H1 (cell line): ENCODE results near the gene PIP5K1C. TPM values are rescaled to one million over a fixed set of nuclear protein-coding genes. Genes with fewer than 3 reads are reported as not detected.

Experiments
- CTCF ChIA-PET: fragments of 300-600 bp; sonication (Branson Sonifier 250); formaldehyde crosslinking; loops from one replicate; lab custom pipeline; 2021; ENCODE audit not compliant: partially characterized antibody; lab: Charles Lee
- POLR2A ChIA-PET: fragments of 300-600 bp; sonication (Branson Sonifier 250); formaldehyde crosslinking; loops from one replicate; lab custom pipeline; 2021; ENCODE audit warnings: inconsistent platforms; ENCODE audit not compliant: partially characterized antibody; lab: Charles Lee
- DNase-seq, 2 experiments: peaks; one replicate each; pipeline versions ENCODE4 v3.0.0 to v3.0.0-alpha.2; 2010 to 2022; ENCODE audit warnings: low spot score in 2 of 2, low read depth in 1 of 2, mixed read lengths in 1 of 2
- FAIRE-seq: peaks from 2 replicates; lab custom pipeline; 2011; peaks lifted over from hg19 to GRCh38; lab: Jason Lieb, UNC
- H2AFZ ChIP-seq: 2 replicates; pipeline ENCODE4 v1.8.1; 2012; ENCODE audit warnings: low read length, inconsistent platforms
- H2AK5ac ChIP-seq: 2 replicates; pipeline ENCODE4 v1.6.1; 2013; ENCODE audit warnings: low read depth, low read length
- H2BK120ac ChIP-seq: replicated peaks from 2 replicates; pipeline ENCODE3; 2013; ENCODE audit warnings: low read depth, low read length, inconsistent platforms
- H2BK12ac ChIP-seq: 2 replicates; pipeline ENCODE4 v1.6.1; 2013; ENCODE audit warnings: low read depth, low read length
- H2BK15ac ChIP-seq: 2 replicates; pipeline ENCODE4 v1.6.1; 2013; ENCODE audit warnings: low read length
- H2BK20ac ChIP-seq: 2 replicates; pipeline ENCODE4 v1.6.1; 2013; ENCODE audit warnings: low read length
- H2BK5ac ChIP-seq: 2 replicates; pipeline ENCODE4 v1.6.1; 2013; ENCODE audit warnings: low read depth, low read length
- H3K14ac ChIP-seq: 2 replicates; pipeline ENCODE4 v1.6.1; 2013; ENCODE audit warnings: inconsistent platforms; ENCODE audit not compliant: insufficient read length
- H3K18ac ChIP-seq: 2 replicates; pipeline ENCODE4 v1.6.1; 2013; ENCODE audit warnings: low read length; ENCODE audit errors: extremely low read depth
- H3K23ac ChIP-seq: 2 replicates; pipeline ENCODE4 v1.6.1; 2013; ENCODE audit warnings: inconsistent platforms; ENCODE audit not compliant: insufficient read length
- H3K23me2 ChIP-seq: 2 replicates; pipeline ENCODE4 v1.6.1; 2013; ENCODE audit warnings: low read depth, low read length
- H3K27ac ChIP-seq: 2 replicates; pipeline ENCODE4 v1.6.1; 2011; ENCODE audit warnings: low read depth, low read length, inconsistent platforms
- H3K27me3 ChIP-seq, 4 experiments: replicated peaks in 1 of 4; 1 replicate in 1 of 4; 2 replicates in 3 of 4; pipeline versions ENCODE4 v1.6.1 to v1.8.1; 2011 to 2013; ENCODE audit warnings: low read length in 3 of 4, mild to moderate bottlenecking in 3 of 4, inconsistent platforms in 2 of 4, mixed read lengths in 2 of 4, moderate library complexity in 1 of 4; ENCODE audit not compliant: control insufficient read depth in 3 of 4, insufficient read depth in 3 of 4; ENCODE audit errors: extremely low read depth in 1 of 4
- H3K36me3 ChIP-seq, 4 experiments: 2 replicates each; pipeline versions ENCODE4 v1.6.1 to v1.8.1; 2011 to 2013; ENCODE audit warnings: mild to moderate bottlenecking in 4 of 4, low read length in 3 of 4, moderate library complexity in 2 of 4, control low read depth in 1 of 4, inconsistent platforms in 1 of 4; ENCODE audit not compliant: insufficient read depth in 4 of 4, control insufficient read depth in 2 of 4
- H3K4ac ChIP-seq: replicated peaks from 2 replicates; pipeline ENCODE3; 2013; ENCODE audit warnings: low read length, low read depth, mixed read lengths, inconsistent platforms; ENCODE audit not compliant: insufficient read length
- H3K4me1 ChIP-seq, 4 experiments: replicated peaks in 1 of 4; 1 replicate in 1 of 4; 2 replicates in 3 of 4; pipeline versions ENCODE4 v1.6.1 to v1.8.1; 2011 to 2013; ENCODE audit warnings: low read length in 3 of 4, inconsistent platforms in 2 of 4, mixed read lengths in 1 of 4; ENCODE audit not compliant: insufficient read depth in 4 of 4, control insufficient read depth in 3 of 4
- H3K4me2 ChIP-seq, 2 experiments: 2 replicates each; pipeline versions ENCODE4 v1.6.1 to v1.8.1; 2011 to 2013; ENCODE audit warnings: low read depth in 2 of 2, low read length in 2 of 2, control low read depth in 1 of 2, inconsistent platforms in 1 of 2, mild to moderate bottlenecking in 1 of 2; ENCODE audit not compliant: insufficient read depth in 1 of 2
- H3K4me3 ChIP-seq, 4 experiments: fragments of 200-600, 300-600 bp in 1 of 4; sonication (generic), shearing (Covaris generic), sonication (Bioruptor Twin) in 1 of 4; 2 replicates each; pipeline versions ENCODE4 v1.5.1 to v1.8.1; 2011 to 2016; ENCODE audit warnings: low read length in 4 of 4, low read depth in 3 of 4, control low read depth in 2 of 4, inconsistent platforms in 2 of 4, mild to moderate bottlenecking in 2 of 4, mixed read lengths in 1 of 4, moderate library complexity in 1 of 4; ENCODE audit not compliant: insufficient read depth in 2 of 4; ENCODE audit errors: extremely low read depth in 1 of 4
- H3K56ac ChIP-seq: replicated peaks from 2 replicates; pipeline ENCODE3; 2013; ENCODE audit warnings: low read depth, mild to moderate bottlenecking, mixed read lengths, low read length, inconsistent platforms; ENCODE audit not compliant: insufficient read length
- H3K79me1 ChIP-seq: 2 replicates; pipeline ENCODE4 v1.6.1; 2013; ENCODE audit warnings: low read depth, low read length, control low read depth
- H3K79me2 ChIP-seq, 2 experiments: 2 replicates each; pipeline versions ENCODE4 v1.6.1 to v1.8.1; 2012 to 2013; ENCODE audit warnings: low read length in 2 of 2, mild to moderate bottlenecking in 2 of 2, inconsistent platforms in 1 of 2; ENCODE audit not compliant: insufficient read depth in 2 of 2, control insufficient read depth in 1 of 2
- H3K9ac ChIP-seq, 4 experiments: replicated peaks in 1 of 4; 1 replicate in 1 of 4; 2 replicates in 3 of 4; pipeline versions ENCODE4 v1.6.1 to v1.8.1; 2011 to 2013; ENCODE audit warnings: low read depth in 3 of 4, low read length in 3 of 4, control low read depth in 2 of 4, mild to moderate bottlenecking in 2 of 4, moderate library complexity in 2 of 4, inconsistent platforms in 1 of 4; ENCODE audit errors: extremely low read depth in 1 of 4
- H3K9me3 ChIP-seq, 2 experiments: 2 replicates each; pipeline versions ENCODE4 v1.6.1 to v1.8.1; 2012 to 2013; ENCODE audit warnings: mild to moderate bottlenecking in 2 of 2, moderate library complexity in 2 of 2, control low read depth in 1 of 2, inconsistent platforms in 1 of 2, low read depth in 1 of 2, low read length in 1 of 2, mixed read lengths in 1 of 2; ENCODE audit not compliant: insufficient read depth in 2 of 2
- H4K20me1 ChIP-seq, 2 experiments: replicated peaks in 1 of 2; 2 replicates each; pipeline versions ENCODE3 to v1.8.1; 2011 to 2013; ENCODE audit warnings: inconsistent platforms in 2 of 2, low read length in 2 of 2, mild to moderate bottlenecking in 1 of 2; ENCODE audit not compliant: insufficient read depth in 2 of 2, control insufficient read depth in 1 of 2
- H4K5ac ChIP-seq: 2 replicates; pipeline ENCODE4 v1.6.1; 2013; ENCODE audit warnings: low read length, low read depth, mixed read lengths, inconsistent platforms; ENCODE audit not compliant: insufficient read length
- H4K8ac ChIP-seq: 2 replicates; pipeline ENCODE4 v1.8.0; 2013; ENCODE audit warnings: mild to moderate bottlenecking, moderate library complexity, low read length, inconsistent platforms; ENCODE audit not compliant: insufficient read depth; ENCODE audit errors: extremely low read depth
- H4K91ac ChIP-seq: replicated peaks from 2 replicates; pipeline ENCODE3; 2013; ENCODE audit warnings: low read length, mixed read lengths, inconsistent platforms; ENCODE audit not compliant: insufficient read length
- CBX8 ChIP-seq: fragments of 300-800, 300-1000 bp; sonication (generic); IDR thresholded peaks from 2 replicates; pipeline ENCODE4 v1.7.1; 2016; ENCODE audit warnings: low read depth, low read length, borderline replicate concordance
- JUND ChIP-seq: IDR thresholded peaks from 2 replicates; pipeline ENCODE4 v1.6.1; 2011; ENCODE audit warnings: mild to moderate bottlenecking, improper control_type of control experiment, low read length
- PHF8 ChIP-seq: fragments of 200-600 bp; sonication (generic); conservative IDR thresholded peaks from 2 replicates; pipeline ENCODE4 v1.7.1; 2012; ENCODE audit warnings: low read depth, mild to moderate bottlenecking, inconsistent platforms, low read length, moderate library complexity
- POLR2AphosphoS5 ChIP-seq: IDR thresholded peaks from 2 replicates; pipeline ENCODE4 v1.6.1; 2011; ENCODE audit warnings: low read depth, low read length
- SAP30 ChIP-seq: fragments of 300-600 bp; sonication (generic); IDR thresholded peaks from 2 replicates; pipeline ENCODE4 v1.7.1; 2012; ENCODE audit warnings: low read length, moderate library complexity, mild to moderate bottlenecking, inconsistent platforms; ENCODE audit not compliant: insufficient read depth, insufficient replicate concordance
- SIN3A ChIP-seq, 2 experiments: IDR thresholded peaks in 1 of 2; conservative IDR thresholded peaks in 1 of 2; 2 replicates each; pipeline ENCODE4 v1.6.1; 2011 to 2012; ENCODE audit warnings: low read length in 2 of 2, improper control_type of control experiment in 1 of 2, low read depth in 1 of 2, mild to moderate bottlenecking in 1 of 2
- SIRT6 ChIP-seq: IDR thresholded peaks from one replicate; pipeline ENCODE4 v1.7.1; 2012; ENCODE audit warnings: low read length, inconsistent platforms
- SIX5 ChIP-seq: IDR thresholded peaks from 2 replicates; pipeline ENCODE4 v1.6.1; 2011; ENCODE audit warnings: mild to moderate bottlenecking, low read depth, low read length
- TAF1 ChIP-seq: IDR thresholded peaks from 2 replicates; pipeline ENCODE4 v1.6.1; 2011; ENCODE audit warnings: mild to moderate bottlenecking, low read depth, low read length
- TEAD4 ChIP-seq: IDR thresholded peaks from 2 replicates; pipeline ENCODE4 v1.6.1; 2012; ENCODE audit warnings: low read depth, low read length, inconsistent platforms, mixed read lengths
- WGBS, 2 experiments: shearing (Covaris generic) in 1 of 2; methylation state at CpG; one replicate each; pipeline versions ENCODE4 v1.1.6 to v1.1.7; 2013 to 2015; ENCODE audit warnings: low lambda C conversion rate in 2 of 2, mixed read lengths in 2 of 2, inconsistent platforms in 1 of 2, low coverage in 1 of 2, missing lambda C conversion rate in 1 of 2; ENCODE audit not compliant: insufficient replicate concordance in 2 of 2, insufficient coverage in 1 of 2, insufficient read length in 1 of 2; ENCODE audit errors: extremely low coverage in 1 of 2, missing lambda C conversion rate in 1 of 2; 5-methylcytosine and 5-hydroxymethylcytosine counted together
- polyA plus RNA-seq, 7 experiments: library from polyadenylated mRNA; depleted of rRNA in 3 of 7; stranded (reverse) in 5 of 7; unstranded in 2 of 7; fragments of >200 nt in 5 of 7; fragments of 200-250 nt in 2 of 7; gene quantifications; 1 replicate in 5 of 7; 2 replicates in 1 of 7; 4 replicates in 1 of 7; pipeline versions ENCODE4 v1.2.1 to v1.2.3, GENCODE V29; 2011 to 2013; ENCODE audit warnings: missing spikeins in 2 of 7, mixed read lengths in 2 of 7
- total RNA-seq: library from RNA; stranded (reverse); fragmentation: NEBNext Ultra II Directional; extraction: Animal tissue kit (Norgen Biotek cat#: 25700); gene quantifications from 2 replicates; pipeline ENCODE4 v1.2.1, GENCODE V29; 2021

Gene PIP5K1C
- total and polyA plus RNA-seq, 2 of the 8 experiments (the other 6 are each of a cell fraction or from before 2014, with no cell fraction given), result 10.6 to 32.9 TPM

DNA sequence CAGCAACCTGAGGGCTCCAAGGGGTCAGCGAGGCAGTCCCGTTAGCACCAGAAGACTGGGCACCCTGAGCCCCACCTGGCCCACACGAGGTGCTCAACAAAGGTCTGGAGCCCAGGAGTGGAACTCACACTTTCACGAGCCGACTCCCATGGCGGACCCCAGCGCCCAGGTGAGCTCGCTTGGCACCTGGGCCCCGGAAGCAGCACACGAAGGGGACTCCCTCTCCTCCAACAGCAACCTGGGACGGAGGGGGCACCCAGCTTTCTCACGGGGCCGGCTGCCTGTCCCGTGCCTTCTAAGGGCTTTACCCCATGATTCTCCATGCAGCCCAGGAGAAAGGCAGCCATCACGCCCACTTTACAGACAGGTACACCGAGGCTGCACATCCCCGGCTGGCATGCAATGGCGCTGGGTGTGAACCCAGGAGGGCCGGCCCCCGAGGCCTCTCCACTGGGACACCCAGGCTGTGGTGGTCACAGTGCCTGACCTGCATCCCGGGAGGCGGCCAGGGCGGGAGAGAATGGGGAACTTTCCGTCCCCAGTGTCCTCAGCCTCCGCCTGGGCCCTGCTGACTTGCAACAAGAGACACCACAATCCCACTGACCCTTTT is 5.0 kb downstream of the PIP5K1C start:
- H2AFZ ChIP-seq, result no peak overlapping the region
- H2BK15ac ChIP-seq, result no peak overlapping the region
- H3K4me1 ChIP-seq, result peaks cover 0 to 8% (median 2%) of the 10 kb centered on the region in 4 experiments; a peak in 3 of 7 replicates
- H4K8ac ChIP-seq, result no peak overlapping the region; the same call in 1 of the 2 replicates
- FAIRE-seq, result no peak
- POLR2A ChIA-PET, result interaction anchor here (0.6 kb wide), 1 partner anchor 915 kb away, joined by 3 read pairs; no protein-coding TSS in a partner anchor
- peaks cover 3% of the 10 kb centered on the region; the same call in 1 of the 2 replicates for H3K23me2 ChIP-seq
- 93% methylated on average over 25 of the region's 25 CpGs; no CpG with 5 or more reads in 1 of the 2 experiments for WGBS, 2 experiments
- no peak overlapping the region for H2BK20ac ChIP-seq
- no peak overlapping the region for H2BK120ac ChIP-seq
- no peak overlapping the region for H2BK12ac ChIP-seq
- H3K9me3 ChIP-seq, result no peaks in the 10 kb centered on the region
- no peak for TF ChIP-seq TAF1
- TF ChIP-seq SIN3A (conservative IDR thresholded peaks at IDR 0.05 in 1 of 2, IDR thresholded peaks at IDR 0.05 in 1 of 2; ENCODE audit: low read depth in 1 of 2, low read length in 2 of 2), result no peak
- no peak for TF ChIP-seq CBX8
- TF ChIP-seq PHF8, result no peak
- TF ChIP-seq JUND, result no peak
- no peak for TF ChIP-seq SIRT6
- TF ChIP-seq SAP30, result no peak
- TF ChIP-seq TEAD4, result no peak
- TF ChIP-seq SIX5, result no peak
- TF ChIP-seq POLR2AphosphoS5, result no peak
- TF ChIP-seq, all 59 proteins: peak for 0
- peaks cover 28% of the 10 kb centered on the region for H3K79me1 ChIP-seq
- no peak overlapping the region for H4K5ac ChIP-seq
- no peak overlapping the region for H3K4ac ChIP-seq
- H3K56ac ChIP-seq, result no peak overlapping the region
- H3K27me3 ChIP-seq, result no peaks in the 10 kb centered on the region; a peak in 2 of 7 replicates
- no peak overlapping the region for H3K18ac ChIP-seq
- no peak overlapping the region for H3K4me2 ChIP-seq
- H4K20me1 ChIP-seq, result peaks cover 10 to 46% of the 10 kb centered on the region in 2 experiments
- H3K9ac ChIP-seq, result no peak overlapping the region
- H2BK5ac ChIP-seq, result no peak overlapping the region
- H2AK5ac ChIP-seq, result no peak overlapping the region
- no peak for DNase-seq
- no peak overlapping the region for H3K4me3 ChIP-seq
- H3K23ac ChIP-seq, result no peak overlapping the region
- peaks cover 0 to 60% of the 10 kb centered on the region in 2 experiments; a peak in 3 of 4 replicates for H3K79me2 ChIP-seq
- no peaks in the 10 kb centered on the region for H3K36me3 ChIP-seq
- H3K27ac ChIP-seq, result no peak overlapping the region
- no peak overlapping the region for H3K14ac ChIP-seq
- CTCF ChIA-PET, result interaction anchor here (0.9 to 8.8 kb wide), 8 partner anchors 7 to 293 kb away, joined by 3 to 85 read pairs (median 4); partner anchors contain the start of gene TJP3
- no peak overlapping the region for H4K91ac ChIP-seq
